Measurements from ENCODE around the gene RNF20.

GRCh38 chr9:101533334-101534204 lies at the start of gene RNF20:
- TF ChIP-seq POLR2A (IDR thresholded peaks at IDR 0.05; ENCODE audit: low read length) (peak; percentile 31), GATA1 (IDR thresholded peaks at IDR 0.05; ENCODE audit: low read depth, low read length) (no peak)

Data from erythroblast (primary cell).